Adrenal gland (tissue), 5 donors: ENCODE measurements around the gene TMEM259.

Source experiments
- POLR2A ChIP-seq, 2 donors: fragments of 450-650 bp; IDR thresholded peaks; one replicate each; pipeline ENCODE4 v1.6.1; 2017; ENCODE audit warnings: antibody characterized with exemption in 2 of 2, mild to moderate bottlenecking in 2 of 2, moderate library complexity in 1 of 2
- TF ChIP-seq, protein P1 (sequence below), 6 experiments: fragments of 450-650 bp in 4 of 6; fragments of 200-600 bp in 2 of 6; sonication (generic) in 1 of 6; IDR thresholded peaks; 1 replicate in 5 of 6; 2 replicates in 1 of 6; pipeline versions ENCODE4 v1.5.1 to v1.8.0; 2016 to 2021; ENCODE audit warnings: antibody characterized with exemption in 6 of 6, mild to moderate bottlenecking in 2 of 6, moderate library complexity in 1 of 6
- donor health status: DM: no; HTN: no; CAD: no.

DNA sequence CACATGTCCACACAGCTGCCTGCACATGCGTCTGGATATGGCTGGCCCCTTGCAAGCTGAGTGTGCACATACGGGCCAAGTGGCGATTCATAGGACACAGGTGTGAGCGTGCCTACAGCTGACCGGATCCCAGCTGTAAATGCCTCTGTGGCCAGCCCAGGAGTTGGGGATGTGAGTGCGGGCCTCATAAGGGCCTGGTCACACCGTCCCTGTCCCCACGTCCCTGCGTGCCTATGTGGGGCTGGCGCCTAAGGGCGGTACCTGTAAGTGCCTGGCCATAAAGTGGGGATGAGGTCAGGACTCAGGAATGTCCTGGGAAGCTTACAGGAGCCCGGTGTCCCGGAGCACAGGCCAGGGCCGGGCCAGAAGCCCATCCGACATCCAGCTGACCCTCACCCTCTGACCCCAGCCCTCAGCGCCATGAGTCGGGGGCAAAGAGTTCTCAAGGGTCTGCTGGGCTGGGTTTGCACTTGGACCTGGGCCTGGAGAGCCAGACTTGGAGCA lies 44.7 kb upstream of the TMEM259 start:
- TF ChIP-seq, protein P1, sequence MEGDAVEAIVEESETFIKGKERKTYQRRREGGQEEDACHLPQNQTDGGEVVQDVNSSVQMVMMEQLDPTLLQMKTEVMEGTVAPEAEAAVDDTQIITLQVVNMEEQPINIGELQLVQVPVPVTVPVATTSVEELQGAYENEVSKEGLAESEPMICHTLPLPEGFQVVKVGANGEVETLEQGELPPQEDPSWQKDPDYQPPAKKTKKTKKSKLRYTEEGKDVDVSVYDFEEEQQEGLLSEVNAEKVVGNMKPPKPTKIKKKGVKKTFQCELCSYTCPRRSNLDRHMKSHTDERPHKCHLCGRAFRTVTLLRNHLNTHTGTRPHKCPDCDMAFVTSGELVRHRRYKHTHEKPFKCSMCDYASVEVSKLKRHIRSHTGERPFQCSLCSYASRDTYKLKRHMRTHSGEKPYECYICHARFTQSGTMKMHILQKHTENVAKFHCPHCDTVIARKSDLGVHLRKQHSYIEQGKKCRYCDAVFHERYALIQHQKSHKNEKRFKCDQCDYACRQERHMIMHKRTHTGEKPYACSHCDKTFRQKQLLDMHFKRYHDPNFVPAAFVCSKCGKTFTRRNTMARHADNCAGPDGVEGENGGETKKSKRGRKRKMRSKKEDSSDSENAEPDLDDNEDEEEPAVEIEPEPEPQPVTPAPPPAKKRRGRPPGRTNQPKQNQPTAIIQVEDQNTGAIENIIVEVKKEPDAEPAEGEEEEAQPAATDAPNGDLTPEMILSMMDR (IDR thresholded peaks at IDR 0.05) = no peak
- no peak for TF ChIP-seq POLR2A (IDR thresholded peaks at IDR 0.05)
